ENCODE results near the gene EPHX1.
A peak's percentile ranks its signal among the peaks of the same experiment; 100 is the strongest.

EPHX1 gene

DNA sequence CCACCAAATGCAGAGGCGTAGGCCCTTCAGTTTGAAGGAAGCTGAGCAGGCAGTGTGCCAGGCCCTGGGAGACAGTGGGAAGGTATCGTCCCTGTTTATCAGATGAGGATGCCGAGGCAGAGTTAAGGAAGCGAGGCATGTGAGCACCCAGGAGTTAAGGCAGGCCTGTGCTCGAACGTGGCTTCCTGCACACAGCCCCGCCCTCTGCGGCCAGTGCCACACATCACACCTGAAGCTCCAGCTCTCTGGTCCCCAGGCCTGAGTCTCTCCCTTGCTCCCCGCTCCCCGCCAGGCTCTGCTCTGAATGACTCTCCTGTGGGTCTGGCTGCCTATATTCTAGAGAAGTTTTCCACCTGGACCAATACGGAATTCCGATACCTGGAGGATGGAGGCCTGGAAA, 32.1 kb downstream of the EPHX1 start:
- TF ChIP-seq CEBPB (IDR thresholded peaks at IDR 0.05) (no peak), FOXM1 (IDR thresholded peaks at IDR 0.05; ENCODE audit: borderline replicate concordance, low read depth) (no peak), TAF1 (IDR thresholded peaks at IDR 0.05; ENCODE audit: low read depth) (no peak), ZBTB7A (IDR thresholded peaks at IDR 0.05; ENCODE audit: low read depth) (no peak), EP300 (IDR thresholded peaks at IDR 0.05; ENCODE audit: borderline replicate concordance) (no peak)

DNA sequence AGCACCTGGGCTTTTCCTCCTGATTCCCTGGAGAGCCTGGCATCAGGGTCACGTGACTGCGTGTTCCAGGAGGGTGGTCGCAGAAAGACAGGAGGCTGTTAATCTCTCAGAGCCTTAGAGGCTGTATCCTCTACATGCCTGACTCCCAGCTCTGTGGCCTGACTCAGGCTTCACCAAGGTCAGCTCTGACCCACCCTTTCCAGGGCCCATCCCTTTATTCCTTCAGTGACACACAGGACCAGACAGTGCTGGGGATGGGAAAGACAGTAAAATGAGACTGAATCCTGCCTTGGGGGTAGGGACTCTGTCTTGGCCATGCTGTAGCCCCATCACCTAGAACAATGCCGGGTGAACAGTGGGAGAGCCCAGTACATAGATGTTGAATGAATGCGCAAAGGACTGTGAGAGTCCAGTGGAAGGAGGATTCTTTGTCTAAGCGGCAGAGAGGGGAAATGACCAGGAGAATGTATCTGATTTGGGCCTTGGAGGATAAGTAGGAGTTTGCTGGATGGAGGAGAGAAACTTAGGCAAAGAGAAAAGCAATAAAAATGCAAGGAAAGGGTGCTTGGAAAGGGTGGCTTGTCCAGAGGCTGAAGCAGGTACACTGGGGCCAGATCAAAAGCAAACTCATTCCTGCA, 33.0 kb downstream of the EPHX1 start:
- no peak for TF ChIP-seq RAD21 (IDR thresholded peaks at IDR 0.05; ENCODE audit: low read depth)
- TF ChIP-seq, protein P1, sequence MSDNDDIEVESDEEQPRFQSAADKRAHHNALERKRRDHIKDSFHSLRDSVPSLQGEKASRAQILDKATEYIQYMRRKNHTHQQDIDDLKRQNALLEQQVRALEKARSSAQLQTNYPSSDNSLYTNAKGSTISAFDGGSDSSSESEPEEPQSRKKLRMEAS (IDR thresholded peaks at IDR 0.05) = no peak
- TF ChIP-seq, protein P2, sequence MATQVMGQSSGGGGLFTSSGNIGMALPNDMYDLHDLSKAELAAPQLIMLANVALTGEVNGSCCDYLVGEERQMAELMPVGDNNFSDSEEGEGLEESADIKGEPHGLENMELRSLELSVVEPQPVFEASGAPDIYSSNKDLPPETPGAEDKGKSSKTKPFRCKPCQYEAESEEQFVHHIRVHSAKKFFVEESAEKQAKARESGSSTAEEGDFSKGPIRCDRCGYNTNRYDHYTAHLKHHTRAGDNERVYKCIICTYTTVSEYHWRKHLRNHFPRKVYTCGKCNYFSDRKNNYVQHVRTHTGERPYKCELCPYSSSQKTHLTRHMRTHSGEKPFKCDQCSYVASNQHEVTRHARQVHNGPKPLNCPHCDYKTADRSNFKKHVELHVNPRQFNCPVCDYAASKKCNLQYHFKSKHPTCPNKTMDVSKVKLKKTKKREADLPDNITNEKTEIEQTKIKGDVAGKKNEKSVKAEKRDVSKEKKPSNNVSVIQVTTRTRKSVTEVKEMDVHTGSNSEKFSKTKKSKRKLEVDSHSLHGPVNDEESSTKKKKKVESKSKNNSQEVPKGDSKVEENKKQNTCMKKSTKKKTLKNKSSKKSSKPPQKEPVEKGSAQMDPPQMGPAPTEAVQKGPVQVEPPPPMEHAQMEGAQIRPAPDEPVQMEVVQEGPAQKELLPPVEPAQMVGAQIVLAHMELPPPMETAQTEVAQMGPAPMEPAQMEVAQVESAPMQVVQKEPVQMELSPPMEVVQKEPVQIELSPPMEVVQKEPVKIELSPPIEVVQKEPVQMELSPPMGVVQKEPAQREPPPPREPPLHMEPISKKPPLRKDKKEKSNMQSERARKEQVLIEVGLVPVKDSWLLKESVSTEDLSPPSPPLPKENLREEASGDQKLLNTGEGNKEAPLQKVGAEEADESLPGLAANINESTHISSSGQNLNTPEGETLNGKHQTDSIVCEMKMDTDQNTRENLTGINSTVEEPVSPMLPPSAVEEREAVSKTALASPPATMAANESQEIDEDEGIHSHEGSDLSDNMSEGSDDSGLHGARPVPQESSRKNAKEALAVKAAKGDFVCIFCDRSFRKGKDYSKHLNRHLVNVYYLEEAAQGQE (IDR thresholded peaks at IDR 0.05; ENCODE audit: low read depth) = no peak
- TF ChIP-seq EP300 (IDR thresholded peaks at IDR 0.05; ENCODE audit: borderline replicate concordance) = no peak
- TF ChIP-seq YY1 (IDR thresholded peaks at IDR 0.05; ENCODE audit: low read depth) = no peak
- TF ChIP-seq ZBTB7A (IDR thresholded peaks at IDR 0.05; ENCODE audit: low read depth) = no peak
- TF ChIP-seq NFIC (IDR thresholded peaks at IDR 0.05) = no peak
- no peak for TF ChIP-seq CREB1 (IDR thresholded peaks at IDR 0.05; ENCODE audit: low read depth)
- no peak for TF ChIP-seq TCF12 (IDR thresholded peaks at IDR 0.05; ENCODE audit: low read depth)
- no peak for TF ChIP-seq CEBPB (IDR thresholded peaks at IDR 0.05)

DNA sequence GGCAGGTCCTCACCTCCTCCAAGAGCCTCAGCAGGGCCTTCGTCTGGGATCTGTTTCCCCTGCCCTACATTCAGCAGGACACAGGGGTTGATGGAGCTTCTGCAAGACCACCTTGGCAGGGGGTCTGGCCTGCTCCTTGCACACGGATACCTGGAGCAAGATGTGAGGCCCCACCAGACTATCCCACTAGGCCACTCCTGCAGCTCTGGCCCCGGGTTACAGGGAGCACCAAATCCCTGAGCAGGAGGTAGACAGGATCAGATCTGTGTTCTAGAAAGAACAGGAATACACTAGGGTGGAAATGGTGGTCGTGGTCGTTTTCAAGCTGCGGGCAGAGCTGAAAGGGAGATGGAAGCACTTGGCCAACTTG, 33.5 kb downstream of the EPHX1 start:
- no peak for TF ChIP-seq YY1 (IDR thresholded peaks at IDR 0.05; ENCODE audit: low read depth)
- no peak for TF ChIP-seq ZBTB7A (IDR thresholded peaks at IDR 0.05; ENCODE audit: low read depth)
- no peak for TF ChIP-seq TEAD4 (IDR thresholded peaks at IDR 0.05)
- TF ChIP-seq, protein P1 (IDR thresholded peaks at IDR 0.05) = no peak
- TF ChIP-seq NFIC (IDR thresholded peaks at IDR 0.05) = no peak
- TF ChIP-seq EGR1 (IDR thresholded peaks at IDR 0.05) = no peak
- TF ChIP-seq, protein P2 (IDR thresholded peaks at IDR 0.05; ENCODE audit: low read depth) = no peak
- no peak for TF ChIP-seq FOXM1 (IDR thresholded peaks at IDR 0.05; ENCODE audit: borderline replicate concordance, low read depth)
- TF ChIP-seq EP300 (IDR thresholded peaks at IDR 0.05; ENCODE audit: borderline replicate concordance) = no peak
- no peak for TF ChIP-seq TCF12 (IDR thresholded peaks at IDR 0.05; ENCODE audit: low read depth)
- TF ChIP-seq, protein P3, sequence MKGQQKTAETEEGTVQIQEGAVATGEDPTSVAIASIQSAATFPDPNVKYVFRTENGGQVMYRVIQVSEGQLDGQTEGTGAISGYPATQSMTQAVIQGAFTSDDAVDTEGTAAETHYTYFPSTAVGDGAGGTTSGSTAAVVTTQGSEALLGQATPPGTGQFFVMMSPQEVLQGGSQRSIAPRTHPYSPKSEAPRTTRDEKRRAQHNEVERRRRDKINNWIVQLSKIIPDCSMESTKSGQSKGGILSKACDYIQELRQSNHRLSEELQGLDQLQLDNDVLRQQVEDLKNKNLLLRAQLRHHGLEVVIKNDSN (IDR thresholded peaks at IDR 0.05) = no peak
- TF ChIP-seq CEBPB (IDR thresholded peaks at IDR 0.05) = no peak
- TF ChIP-seq RAD21 (IDR thresholded peaks at IDR 0.05; ENCODE audit: low read depth) = no peak

DNA sequence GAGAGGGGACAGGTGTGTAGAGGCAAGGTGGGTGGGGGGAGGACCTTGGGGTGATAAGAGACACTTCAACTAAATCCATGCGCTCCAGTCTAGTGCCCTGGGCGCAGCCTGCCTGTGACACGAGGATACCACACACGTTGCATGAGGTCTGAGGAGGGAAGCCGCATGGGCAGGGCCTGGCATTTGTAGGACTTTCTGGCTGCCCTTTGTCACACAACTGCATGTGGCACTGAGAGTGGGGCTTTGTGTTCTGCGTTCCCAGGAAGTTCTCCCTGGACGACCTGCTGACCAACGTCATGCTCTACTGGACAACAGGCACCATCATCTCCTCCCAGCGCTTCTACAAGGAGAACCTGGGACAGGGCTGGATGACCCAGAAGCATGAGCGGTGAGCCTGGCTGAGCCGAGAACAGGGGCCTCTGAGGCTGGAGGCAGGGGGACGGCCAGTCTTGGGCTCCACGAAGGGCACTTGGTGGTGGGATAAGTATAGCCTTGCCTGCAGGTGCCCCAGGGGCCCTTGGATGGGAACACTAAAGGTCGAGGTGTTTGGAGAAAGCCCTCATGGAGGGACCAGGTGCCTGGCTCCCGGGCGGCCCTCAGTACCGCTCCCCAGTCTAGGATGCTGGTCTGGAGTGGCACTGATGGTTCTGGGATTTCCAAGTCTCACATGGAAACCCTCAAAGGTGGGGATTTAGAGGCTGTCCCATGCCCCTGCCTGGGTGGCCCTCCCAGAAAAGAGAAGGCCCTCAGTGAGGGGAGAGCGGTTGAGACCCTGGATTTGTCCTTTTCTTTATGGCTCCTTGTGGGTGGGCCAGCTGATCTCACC, 34.5 kb downstream of the EPHX1 start:
- TF ChIP-seq, protein P1 (IDR thresholded peaks at IDR 0.05) = 0 out of 2 replicates have a peak, but pooled peaks have one; percentile 18
- TF ChIP-seq RAD21 (IDR thresholded peaks at IDR 0.05; ENCODE audit: low read depth) = no peak

DNA sequence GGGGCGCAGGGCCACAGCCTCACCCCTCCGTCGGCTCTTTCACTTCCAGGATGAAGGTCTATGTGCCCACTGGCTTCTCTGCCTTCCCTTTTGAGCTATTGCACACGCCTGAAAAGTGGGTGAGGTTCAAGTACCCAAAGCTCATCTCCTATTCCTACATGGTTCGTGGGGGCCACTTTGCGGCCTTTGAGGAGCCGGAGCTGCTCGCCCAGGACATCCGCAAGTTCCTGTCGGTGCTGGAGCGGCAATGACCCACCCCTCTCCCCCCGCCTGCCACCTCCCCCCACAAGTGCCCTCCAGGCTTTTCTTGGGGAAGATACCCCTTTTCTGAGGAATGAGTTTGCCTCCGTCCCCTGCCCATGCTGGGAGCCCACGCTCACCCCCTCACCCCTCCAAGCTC, 35.2 kb downstream of the EPHX1 start:
- no peak for TF ChIP-seq CREB1 (IDR thresholded peaks at IDR 0.05; ENCODE audit: low read depth)
- TF ChIP-seq EP300 (IDR thresholded peaks at IDR 0.05; ENCODE audit: borderline replicate concordance) = no peak
- TF ChIP-seq, protein P3 (IDR thresholded peaks at IDR 0.05) = no peak
- TF ChIP-seq FOXM1 (IDR thresholded peaks at IDR 0.05; ENCODE audit: borderline replicate concordance, low read depth) = no peak
- no peak for TF ChIP-seq TCF12 (IDR thresholded peaks at IDR 0.05; ENCODE audit: low read depth)
- TF ChIP-seq NFIC (IDR thresholded peaks at IDR 0.05) = no peak
- no peak for TF ChIP-seq RAD21 (IDR thresholded peaks at IDR 0.05; ENCODE audit: low read depth)
- no peak for TF ChIP-seq TAF1 (IDR thresholded peaks at IDR 0.05; ENCODE audit: low read depth)
- TF ChIP-seq, protein P2 (IDR thresholded peaks at IDR 0.05; ENCODE audit: low read depth) = no peak
- no peak for TF ChIP-seq TEAD4 (IDR thresholded peaks at IDR 0.05)
- no peak for TF ChIP-seq ZBTB7A (IDR thresholded peaks at IDR 0.05; ENCODE audit: low read depth)
- no peak for TF ChIP-seq YY1 (IDR thresholded peaks at IDR 0.05; ENCODE audit: low read depth)
- TF ChIP-seq, protein P1 (IDR thresholded peaks at IDR 0.05) = no peak
- TF ChIP-seq EGR1 (IDR thresholded peaks at IDR 0.05) = no peak
- TF ChIP-seq CEBPB (IDR thresholded peaks at IDR 0.05) = no peak
